ENCODE results near the gene SLAMF7. TPM values are rescaled to one million over a fixed set of nuclear protein-coding genes. Genes with fewer than 3 reads are reported as not detected.
"Not testable (repeated sequence)": the region's sequence is repeated elsewhere in the genome, so short reads cannot be mapped to it uniquely, and the experiment has no call there.

Gene SLAMF7
- not detected in 2 replicates for total RNA-seq

GRCh38 chr1:160739098-160739511, at the start of gene SLAMF7:
TSS of gene SLAMF7 (plus strand) at chr1:160739247. CDS start at chr1:160739302, 55 bp downstream.
- no peak for DNase-seq (ENCODE audit: low read depth in 2 of 2)

GRCh38 chr1:160692390-160692789, 46.7 kb upstream of the SLAMF7 start:
- peak in 1 of 2 donors; percentile 8 for DNase-seq (ENCODE audit: low read depth in 2 of 2)

- DNase-seq (ENCODE audit: low read depth in 2 of 2): no peak
Observed at GRCh38 chr1:160702100-160702499, 36.9 kb upstream of the SLAMF7 start.

GRCh38 chr1:160704250-160704649, 34.8 kb upstream of the SLAMF7 start:
- no peak for DNase-seq (ENCODE audit: low read depth in 2 of 2)

GRCh38 chr1:160705212-160705621, 33.8 kb upstream of the SLAMF7 start:
- DNase-seq (ENCODE audit: low read depth in 2 of 2): not testable (repeated sequence)

GRCh38 chr1:160705742-160706141, 33.3 kb upstream of the SLAMF7 start:
- no peak for DNase-seq (ENCODE audit: low read depth in 2 of 2)

GRCh38 chr1:160706526-160707235, 32.4 kb upstream of the SLAMF7 start:
- DNase-seq (ENCODE audit: low read depth in 2 of 2): no peak

GRCh38 chr1:160707236-160708064, 31.6 kb upstream of the SLAMF7 start:
- DNase-seq (ENCODE audit: low read depth in 2 of 2): no peak

GRCh38 chr1:160708118-160708517, 30.9 kb upstream of the SLAMF7 start:
- DNase-seq (ENCODE audit: low read depth in 2 of 2): no peak

GRCh38 chr1:160708801-160709200, 30.2 kb upstream of the SLAMF7 start:
- DNase-seq (ENCODE audit: low read depth in 2 of 2): no peak

GRCh38 chr1:160709715-160710114, 29.3 kb upstream of the SLAMF7 start:
- DNase-seq (ENCODE audit: low read depth in 2 of 2): no peak

- DNase-seq (ENCODE audit: low read depth in 2 of 2): no peak
Observed at GRCh38 chr1:160710517-160711252, 28.4 kb upstream of the SLAMF7 start.

GRCh38 chr1:160711276-160711601, 27.8 kb upstream of the SLAMF7 start:
- no peak for DNase-seq (ENCODE audit: low read depth in 2 of 2)

GRCh38 chr1:160711602-160712311, 27.3 kb upstream of the SLAMF7 start, which contains the start of gene CD48:
TSS of gene CD48 (minus strand) at chr1:160711822. CDS start at chr1:160711763, 59 bp downstream.
- DNase-seq (ENCODE audit: low read depth in 2 of 2): no peak

- DNase-seq (ENCODE audit: low read depth in 2 of 2): not testable (repeated sequence)
Observed at GRCh38 chr1:160712525-160713080, 26.4 kb upstream of the SLAMF7 start.

GRCh38 chr1:160713161-160713560, 25.9 kb upstream of the SLAMF7 start:
- no peak for DNase-seq (ENCODE audit: low read depth in 2 of 2)

- not testable (repeated sequence) for DNase-seq (ENCODE audit: low read depth in 2 of 2)
Observed at GRCh38 chr1:160714034-160714648, 24.9 kb upstream of the SLAMF7 start.

- no peak for DNase-seq (ENCODE audit: low read depth in 2 of 2)
Observed at GRCh38 chr1:160716013-160716412, 23.0 kb upstream of the SLAMF7 start.

GRCh38 chr1:160717306-160717705, 21.7 kb upstream of the SLAMF7 start:
- DNase-seq (ENCODE audit: low read depth in 2 of 2): no peak

GRCh38 chr1:160718210-160718609, 20.8 kb upstream of the SLAMF7 start:
- no peak for DNase-seq (ENCODE audit: low read depth in 2 of 2)

Measured in lung microvascular endothelial cell (primary cell).